Bronchial epithelial cell (primary cell): ENCODE measurements around the gene DOHH. TPM values are rescaled to one million over a fixed set of nuclear protein-coding genes. Genes with fewer than 3 reads are reported as not detected.

ENCODE experiments used
- DNase-seq: peaks from one replicate; pipeline ENCODE4 v3.0.0-alpha.2; 2010; ENCODE audit warnings: low read depth
- FAIRE-seq: peaks from 2 replicates; lab custom pipeline; 2011; peaks lifted over from hg19 to GRCh38; lab: Jason Lieb, UNC
- H3K27me3 ChIP-seq: 2 replicates; pipeline ENCODE4 v1.5.1; 2011; ENCODE audit warnings: low read length; ENCODE audit not compliant: control insufficient read depth, insufficient read depth
- H3K36me3 ChIP-seq: 2 replicates; pipeline ENCODE4 v1.5.1; 2011; ENCODE audit warnings: low read length; ENCODE audit not compliant: control insufficient read depth, insufficient read depth
- H3K4me3 ChIP-seq: 2 replicates; pipeline ENCODE4 v1.5.1; 2011; ENCODE audit warnings: mild to moderate bottlenecking, low read depth, low read length, control low read depth
- total RNA-seq: library from RNA; depleted of rRNA; stranded (reverse); fragments of >200 nt; gene quantifications from 2 replicates; pipeline ENCODE4 v1.2.1, GENCODE V29; 2014
- TF ChIP-seq, protein P1 (sequence below): IDR thresholded peaks from 2 replicates; pipeline ENCODE4 v1.5.1; 2011; ENCODE audit warnings: mild to moderate bottlenecking, moderate library complexity, low read length, control low read depth, inconsistent platforms; ENCODE audit not compliant: insufficient read depth, severe bottlenecking

Gene DOHH
- total RNA-seq, 1 donor from 2014 or later = 17.1 TPM

DNA sequence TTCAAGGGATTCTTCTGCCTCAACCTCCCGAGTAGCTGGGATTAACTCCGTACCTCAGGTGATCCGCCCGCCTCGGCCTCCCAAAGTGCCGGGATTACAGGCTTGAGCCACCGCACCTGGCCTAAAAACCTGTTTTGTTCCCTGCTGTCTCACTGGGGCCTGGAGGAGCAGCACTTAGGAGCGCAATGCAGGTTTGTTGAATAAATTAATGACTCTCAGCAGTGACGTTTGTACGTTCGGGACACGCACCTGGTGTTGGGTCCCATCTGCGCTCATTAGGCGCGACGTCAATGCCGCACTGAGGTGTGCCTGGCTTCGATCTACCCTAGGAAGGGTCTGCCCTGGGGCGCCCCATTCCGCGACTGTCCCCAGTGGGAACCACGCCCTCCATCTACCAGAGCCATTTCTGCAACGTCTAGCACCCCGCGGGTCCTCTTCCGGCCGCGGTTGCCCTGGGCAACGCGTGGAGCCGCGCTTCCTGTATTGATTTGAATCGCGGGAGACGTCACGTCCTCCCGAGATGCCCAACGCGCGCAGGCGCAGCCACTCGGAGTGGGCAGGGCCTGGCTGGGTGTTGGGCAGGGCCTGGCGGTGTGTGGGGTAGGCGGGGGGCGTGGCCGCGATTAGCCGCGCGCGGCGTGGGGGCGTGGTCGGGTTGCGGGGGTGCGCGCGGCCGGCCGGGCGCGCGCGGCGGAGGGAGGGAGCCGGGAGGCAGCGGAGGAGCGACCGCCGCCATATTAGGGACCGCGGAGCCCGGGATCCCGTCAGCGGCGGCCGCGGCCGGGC lies 5.3 kb upstream of the DOHH start, which contains the start of gene FZR1:
FZR1 (plus strand) TSS at position 714 of the 786 bp plus-strand sequence. CDS start 16,679 bp downstream, outside the sequence.
- TF ChIP-seq, protein P1, sequence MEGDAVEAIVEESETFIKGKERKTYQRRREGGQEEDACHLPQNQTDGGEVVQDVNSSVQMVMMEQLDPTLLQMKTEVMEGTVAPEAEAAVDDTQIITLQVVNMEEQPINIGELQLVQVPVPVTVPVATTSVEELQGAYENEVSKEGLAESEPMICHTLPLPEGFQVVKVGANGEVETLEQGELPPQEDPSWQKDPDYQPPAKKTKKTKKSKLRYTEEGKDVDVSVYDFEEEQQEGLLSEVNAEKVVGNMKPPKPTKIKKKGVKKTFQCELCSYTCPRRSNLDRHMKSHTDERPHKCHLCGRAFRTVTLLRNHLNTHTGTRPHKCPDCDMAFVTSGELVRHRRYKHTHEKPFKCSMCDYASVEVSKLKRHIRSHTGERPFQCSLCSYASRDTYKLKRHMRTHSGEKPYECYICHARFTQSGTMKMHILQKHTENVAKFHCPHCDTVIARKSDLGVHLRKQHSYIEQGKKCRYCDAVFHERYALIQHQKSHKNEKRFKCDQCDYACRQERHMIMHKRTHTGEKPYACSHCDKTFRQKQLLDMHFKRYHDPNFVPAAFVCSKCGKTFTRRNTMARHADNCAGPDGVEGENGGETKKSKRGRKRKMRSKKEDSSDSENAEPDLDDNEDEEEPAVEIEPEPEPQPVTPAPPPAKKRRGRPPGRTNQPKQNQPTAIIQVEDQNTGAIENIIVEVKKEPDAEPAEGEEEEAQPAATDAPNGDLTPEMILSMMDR = no peak
- peak within 1 kb of the TSS; percentile 85 for H3K4me3 ChIP-seq
- peak; percentile 92 for DNase-seq
- peaks cover 4% of the 10 kb centered on the region for H3K36me3 ChIP-seq
- H3K27me3 ChIP-seq = no peaks in the 10 kb centered on the region
- no peak for FAIRE-seq

DNA sequence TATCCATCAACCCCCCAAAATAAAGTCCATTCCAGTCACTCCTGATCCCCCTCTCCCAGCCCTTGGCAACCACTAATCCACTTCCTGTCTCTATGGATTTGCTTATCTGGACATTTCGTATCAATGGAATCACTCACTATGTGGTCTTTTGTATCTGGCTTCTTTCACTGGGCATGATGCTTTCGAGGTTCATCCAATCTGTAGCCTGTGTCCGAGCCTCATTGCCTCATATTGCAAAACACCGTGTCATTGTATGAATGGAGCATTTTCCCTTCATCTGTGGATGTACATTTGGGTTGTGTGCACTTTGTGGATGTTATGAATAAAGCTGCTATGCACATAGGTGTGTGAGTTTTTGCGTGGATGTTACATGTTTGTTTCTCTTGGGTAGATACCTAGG lies 4.3 kb upstream of the DOHH start:
- no peaks in the 10 kb centered on the region for H3K27me3 ChIP-seq
- DNase-seq (no peak), FAIRE-seq (no peak)
- no peak overlapping the region for H3K4me3 ChIP-seq
- TF ChIP-seq, protein P1 = no peak
- no peaks in the 10 kb centered on the region for H3K36me3 ChIP-seq

DNA sequence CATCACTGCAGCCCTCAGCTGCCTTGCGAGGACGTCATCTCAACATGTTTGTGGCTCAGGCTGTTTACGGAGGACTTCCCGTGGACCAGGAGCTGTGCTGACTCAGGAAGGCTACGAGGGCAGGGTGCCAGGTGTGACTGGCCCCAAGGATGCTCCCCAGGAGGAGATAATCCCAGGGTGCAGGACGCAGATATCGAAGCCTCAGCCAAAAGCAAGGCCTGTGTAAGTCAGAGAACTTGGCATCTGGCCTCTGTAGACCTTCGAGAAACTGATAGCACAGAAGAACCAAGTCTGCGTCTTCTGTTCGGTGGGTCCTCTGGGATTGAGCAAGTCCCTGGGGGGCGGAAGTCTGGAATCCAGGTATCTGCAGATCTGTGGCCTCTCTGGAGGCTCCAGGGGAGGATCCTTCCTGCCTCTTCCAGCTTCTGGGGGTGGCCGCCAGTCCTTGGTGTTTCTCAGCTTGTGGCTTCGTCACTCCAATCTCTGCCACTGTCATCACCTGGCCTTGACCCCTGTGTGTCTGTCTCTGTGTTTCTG lies 2.6 kb upstream of the DOHH start:
- Histone ChIP-seq H3K27me3 (no peaks in the 10 kb centered on the region), H3K4me3 (no peak overlapping the region), H3K36me3 (no peaks in the 10 kb centered on the region)
- FAIRE-seq (no peak), DNase-seq (no peak)
- TF ChIP-seq, protein P1 = no peak

DNA sequence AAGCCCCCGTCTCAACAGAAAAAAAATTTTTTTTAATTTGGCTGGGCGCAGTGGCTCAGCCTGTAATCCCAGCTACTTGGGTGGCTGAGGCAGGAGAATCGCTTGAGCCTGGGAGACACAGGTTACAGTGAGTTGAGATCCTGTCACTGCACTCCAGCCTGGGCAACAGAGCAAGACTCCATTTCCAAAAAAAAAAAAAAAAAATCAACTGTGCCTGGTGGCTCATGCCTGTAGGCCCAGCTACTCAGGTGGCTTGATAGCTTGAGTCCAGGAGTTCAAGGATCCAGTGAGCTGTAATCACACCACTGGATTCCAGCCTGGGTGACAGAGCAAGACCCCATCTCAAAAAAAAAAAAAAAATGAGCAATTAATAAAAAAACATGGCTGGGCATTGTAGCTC lies 1.3 kb upstream of the DOHH start:
- Histone ChIP-seq H3K27me3 (no peaks in the 10 kb centered on the region), H3K36me3 (no peaks in the 10 kb centered on the region), H3K4me3 (no peak overlapping the region)
- no peak for DNase-seq
- TF ChIP-seq, protein P1 = no peak
- FAIRE-seq = no peak

DNA sequence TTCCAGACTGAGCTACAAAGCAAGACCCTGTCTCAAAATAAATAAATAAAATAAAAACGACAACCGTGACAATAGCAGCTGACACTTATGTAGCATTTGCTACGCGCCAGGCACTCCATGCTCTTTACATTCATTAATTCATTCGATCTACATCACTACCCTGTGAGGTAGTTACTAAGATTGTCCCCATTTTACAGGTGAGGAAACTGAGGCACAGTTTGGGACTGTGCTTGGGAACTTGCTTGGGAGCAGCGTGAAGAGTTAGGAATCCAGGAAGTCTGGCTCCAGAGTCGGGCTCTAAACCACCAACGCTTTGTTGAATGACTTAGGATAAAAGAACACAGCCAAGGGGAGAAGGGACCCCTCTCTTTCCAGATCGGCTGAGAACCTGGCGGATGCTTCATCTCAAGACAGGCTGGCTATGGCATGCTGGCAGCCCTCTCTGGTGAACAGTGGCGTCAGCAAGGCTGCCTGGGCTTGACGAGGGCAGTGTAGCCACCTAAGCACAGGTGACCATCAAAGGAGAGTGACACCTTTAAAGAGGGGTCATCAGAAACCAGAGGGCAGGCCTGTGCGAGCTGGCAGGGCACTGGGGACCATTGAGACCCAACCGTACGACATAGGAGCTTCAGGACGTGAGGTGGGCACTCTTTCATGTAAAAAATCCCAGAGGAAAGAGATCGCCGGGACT lies 591 bp downstream of the DOHH start:
- H3K27me3 ChIP-seq = no peaks in the 10 kb centered on the region
- peak overlapping the region; percentile 79 for H3K4me3 ChIP-seq
- TF ChIP-seq, protein P1 = no peak
- FAIRE-seq (no peak), DNase-seq (no peak)
- peaks cover 6% of the 10 kb centered on the region for H3K36me3 ChIP-seq
